ENCODE measurements around the gene AUP1. TPM values are rescaled to one million over a fixed set of nuclear protein-coding genes. Genes with fewer than 3 reads are reported as not detected.

The AUP1 gene
- total and polyA plus RNA-seq, 2 donors (not counting 1 experiment from before 2014, with no cell fraction given): 54.0 to 70.4 TPM

- no peak overlapping the region for H3K9ac ChIP-seq (ENCODE audit: insufficient read depth, low read length)
- DNase-seq (ENCODE audit: low read depth in 2 of 2): no peak
- peaks cover 2% of the 10 kb centered on the region for H3K27me3 ChIP-seq (ENCODE audit: control insufficient read depth, insufficient read depth, low read length)
Measured at GRCh38 chr2:74536166-74536950, 6.9 kb upstream of the AUP1 start.

GRCh38 chr2:74535440-74535965 lies 6.0 kb upstream of the AUP1 start:
- no peak for DNase-seq (ENCODE audit: low read depth in 2 of 2)
- H2AFZ ChIP-seq (ENCODE audit: low read length): no peak overlapping the region
- H3K36me3 ChIP-seq (ENCODE audit: control insufficient read depth, insufficient read depth, low read length): peaks cover 5% of the 10 kb centered on the region
- H3K27me3 ChIP-seq (ENCODE audit: control insufficient read depth, insufficient read depth, low read length): peaks cover 2% of the 10 kb centered on the region
- no peak overlapping the region for H3K4me2 ChIP-seq (ENCODE audit: extremely low read depth, insufficient read depth, low read length)
- TF ChIP-seq EZH2 (IDR thresholded peaks at IDR 0.05; ENCODE audit: low read length, missing control alignments): no peak
- no peak overlapping the region for H3K9ac ChIP-seq (ENCODE audit: insufficient read depth, low read length)
- H3K4me1 ChIP-seq (ENCODE audit: control insufficient read depth, extremely low read depth, insufficient read depth, low read length): peaks cover 7% of the 10 kb centered on the region
- no peak overlapping the region for H3K4me3 ChIP-seq (replicated peaks in 1 of 4; ENCODE audit: control extremely low read depth in 1 of 4, insufficient read depth in 1 of 4, low read depth in 3 of 4, low read length in 4 of 4)
- peaks cover 1% of the 10 kb centered on the region for H3K79me2 ChIP-seq (ENCODE audit: control insufficient read depth, insufficient read depth, low read length)
- H4K20me1 ChIP-seq (ENCODE audit: control insufficient read depth, extremely low read depth, insufficient read depth, low read length): no peaks in the 10 kb centered on the region
- no peak overlapping the region for H3K27ac ChIP-seq (ENCODE audit: insufficient read depth, low read length)
- H3K9me3 ChIP-seq (ENCODE audit: control insufficient read depth, insufficient read depth, low read depth, low read length): no peaks in the 10 kb centered on the region

More at GRCh38 chr2:74536166-74536950, 6.9 kb upstream of the AUP1 start:
- TF ChIP-seq EZH2 (IDR thresholded peaks at IDR 0.05; ENCODE audit: low read length, missing control alignments) (no peak), CTCF (conservative IDR thresholded peaks at IDR 0.05 in 1 of 2, IDR thresholded peaks at IDR 0.05 in 1 of 2; ENCODE audit: low read depth in 1 of 2, low read length in 2 of 2) (no peak)
- Histone ChIP-seq H3K27ac (ENCODE audit: insufficient read depth, low read length) (no peak overlapping the region), H3K9me3 (ENCODE audit: control insufficient read depth, insufficient read depth, low read depth, low read length) (no peaks in the 10 kb centered on the region), H4K20me1 (ENCODE audit: control insufficient read depth, extremely low read depth, insufficient read depth, low read length) (no peaks in the 10 kb centered on the region), H3K4me1 (ENCODE audit: control insufficient read depth, extremely low read depth, insufficient read depth, low read length) (no peaks in the 10 kb centered on the region), H3K36me3 (ENCODE audit: control insufficient read depth, insufficient read depth, low read length) (peaks cover 5% of the 10 kb centered on the region), H2AFZ (ENCODE audit: low read length) (no peak overlapping the region), H3K79me2 (ENCODE audit: control insufficient read depth, insufficient read depth, low read length) (no peaks in the 10 kb centered on the region), H3K4me2 (ENCODE audit: extremely low read depth, insufficient read depth, low read length) (no peak overlapping the region), H3K4me3 (replicated peaks in 1 of 4; ENCODE audit: control extremely low read depth in 1 of 4, insufficient read depth in 1 of 4, low read depth in 3 of 4, low read length in 4 of 4) (no peak overlapping the region)

GRCh38 chr2:74534411-74534810 lies 4.9 kb upstream of the AUP1 start:
- H3K4me1 ChIP-seq (ENCODE audit: control insufficient read depth, extremely low read depth, insufficient read depth, low read length): peaks cover 7% of the 10 kb centered on the region
- no peaks in the 10 kb centered on the region for H4K20me1 ChIP-seq (ENCODE audit: control insufficient read depth, extremely low read depth, insufficient read depth, low read length)
- peaks cover 5% of the 10 kb centered on the region for H3K36me3 ChIP-seq (ENCODE audit: control insufficient read depth, insufficient read depth, low read length)
- H3K79me2 ChIP-seq (ENCODE audit: control insufficient read depth, insufficient read depth, low read length): peaks cover 2% of the 10 kb centered on the region
- H3K9me3 ChIP-seq (ENCODE audit: control insufficient read depth, insufficient read depth, low read depth, low read length): no peaks in the 10 kb centered on the region
- no peak for DNase-seq (ENCODE audit: low read depth in 2 of 2)
- H3K27me3 ChIP-seq (ENCODE audit: control insufficient read depth, insufficient read depth, low read length): peaks cover 2% of the 10 kb centered on the region
- H3K27ac ChIP-seq (ENCODE audit: insufficient read depth, low read length): no peak overlapping the region
- H3K4me2 ChIP-seq (ENCODE audit: extremely low read depth, insufficient read depth, low read length): no peak overlapping the region
- no peak overlapping the region for H3K9ac ChIP-seq (ENCODE audit: insufficient read depth, low read length)
- no peak overlapping the region for H3K4me3 ChIP-seq (replicated peaks in 1 of 4; ENCODE audit: control extremely low read depth in 1 of 4, insufficient read depth in 1 of 4, low read depth in 3 of 4, low read length in 4 of 4)
- TF ChIP-seq EZH2 (IDR thresholded peaks at IDR 0.05; ENCODE audit: low read length, missing control alignments): no peak
- no peak for TF ChIP-seq CTCF (conservative IDR thresholded peaks at IDR 0.05 in 1 of 2, IDR thresholded peaks at IDR 0.05 in 1 of 2; ENCODE audit: low read depth in 1 of 2, low read length in 2 of 2)
- no peak overlapping the region for H2AFZ ChIP-seq (ENCODE audit: low read length)
